ENCODE measurements around the gene OR52J3. TPM values are rescaled to one million over a fixed set of nuclear protein-coding genes. Genes with fewer than 3 reads are reported as not detected.

Gene OR52J3
- total and polyA plus RNA-seq, 4 donors: not detected

DNA sequence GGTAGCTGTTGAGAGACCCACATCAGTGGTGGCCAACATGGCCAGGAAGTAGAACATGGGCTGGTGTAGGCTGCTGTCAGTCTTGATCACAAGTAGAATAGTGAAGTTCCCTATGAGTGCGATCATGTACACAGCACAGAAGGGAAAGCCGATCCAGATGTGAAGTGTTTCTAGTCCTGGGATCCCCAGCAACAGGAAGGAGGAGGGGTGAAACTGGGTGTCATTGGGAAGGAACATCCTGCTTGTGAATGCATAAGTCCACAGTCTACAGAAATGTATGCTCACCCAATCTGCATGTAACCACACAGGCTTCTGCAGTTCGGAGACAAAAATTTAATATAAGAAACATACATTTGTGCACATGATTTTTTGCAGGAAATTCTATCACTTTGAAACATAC, 13.1 kb downstream of the OR52J3 start, which contains the start of gene OR52E2:
TSS of gene OR52E2 (minus strand) at position 237 of the 400 bp plus-strand sequence. CDS start at position 237, 0 bp downstream.
- no peaks in the 10 kb centered on the region for H3K9me3 ChIP-seq (ENCODE audit: control insufficient read depth in 4 of 4, low read length in 3 of 4)
- H3K9ac ChIP-seq (ENCODE audit: low read depth in 1 of 2, low read length in 2 of 2): no peak within 1 kb of the TSS
- DNase-seq (ENCODE audit: low spot score): no peak
- H3K36me3 ChIP-seq (ENCODE audit: control insufficient read depth in 4 of 4, insufficient read depth in 3 of 4, low read depth in 1 of 4, low read length in 3 of 4): no peaks in the 10 kb centered on the region
- TF ChIP-seq, protein P1, sequence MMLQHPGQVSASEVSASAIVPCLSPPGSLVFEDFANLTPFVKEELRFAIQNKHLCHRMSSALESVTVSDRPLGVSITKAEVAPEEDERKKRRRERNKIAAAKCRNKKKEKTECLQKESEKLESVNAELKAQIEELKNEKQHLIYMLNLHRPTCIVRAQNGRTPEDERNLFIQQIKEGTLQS (IDR thresholded peaks at IDR 0.05): no peak
- TF ChIP-seq RXRA (IDR thresholded peaks at IDR 0.05) (no peak), FOXA1 (IDR thresholded peaks at IDR 0.05) (no peak), SP1 (IDR thresholded peaks at IDR 0.05) (no peak), FOXA2 (IDR thresholded peaks at IDR 0.05) (no peak), TAF1 (conservative IDR thresholded peaks at IDR 0.05) (no peak), JUND (IDR thresholded peaks at IDR 0.05) (no peak), RAD21 (IDR thresholded peaks at IDR 0.05) (no peak), NR2F2 (IDR thresholded peaks at IDR 0.05) (no peak), GABPA (IDR thresholded peaks at IDR 0.05 in 1 of 2, conservative IDR thresholded peaks at IDR 0.05 in 1 of 2) (no peak), HNF4G (IDR thresholded peaks at IDR 0.05) (no peak), EGR1 (IDR thresholded peaks at IDR 0.05; ENCODE audit: low read depth in 2 of 2) (no peak), HNF4A (conservative IDR thresholded peaks at IDR 0.05) (no peak)
- TF ChIP-seq, protein P2, sequence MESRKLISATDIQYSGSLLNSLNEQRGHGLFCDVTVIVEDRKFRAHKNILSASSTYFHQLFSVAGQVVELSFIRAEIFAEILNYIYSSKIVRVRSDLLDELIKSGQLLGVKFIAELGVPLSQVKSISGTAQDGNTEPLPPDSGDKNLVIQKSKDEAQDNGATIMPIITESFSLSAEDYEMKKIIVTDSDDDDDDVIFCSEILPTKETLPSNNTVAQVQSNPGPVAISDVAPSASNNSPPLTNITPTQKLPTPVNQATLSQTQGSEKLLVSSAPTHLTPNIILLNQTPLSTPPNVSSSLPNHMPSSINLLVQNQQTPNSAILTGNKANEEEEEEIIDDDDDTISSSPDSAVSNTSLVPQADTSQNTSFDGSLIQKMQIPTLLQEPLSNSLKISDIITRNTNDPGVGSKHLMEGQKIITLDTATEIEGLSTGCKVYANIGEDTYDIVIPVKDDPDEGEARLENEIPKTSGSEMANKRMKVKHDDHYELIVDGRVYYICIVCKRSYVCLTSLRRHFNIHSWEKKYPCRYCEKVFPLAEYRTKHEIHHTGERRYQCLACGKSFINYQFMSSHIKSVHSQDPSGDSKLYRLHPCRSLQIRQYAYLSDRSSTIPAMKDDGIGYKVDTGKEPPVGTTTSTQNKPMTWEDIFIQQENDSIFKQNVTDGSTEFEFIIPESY (IDR thresholded peaks at IDR 0.05): no peak
- TF ChIP-seq, protein P3, sequence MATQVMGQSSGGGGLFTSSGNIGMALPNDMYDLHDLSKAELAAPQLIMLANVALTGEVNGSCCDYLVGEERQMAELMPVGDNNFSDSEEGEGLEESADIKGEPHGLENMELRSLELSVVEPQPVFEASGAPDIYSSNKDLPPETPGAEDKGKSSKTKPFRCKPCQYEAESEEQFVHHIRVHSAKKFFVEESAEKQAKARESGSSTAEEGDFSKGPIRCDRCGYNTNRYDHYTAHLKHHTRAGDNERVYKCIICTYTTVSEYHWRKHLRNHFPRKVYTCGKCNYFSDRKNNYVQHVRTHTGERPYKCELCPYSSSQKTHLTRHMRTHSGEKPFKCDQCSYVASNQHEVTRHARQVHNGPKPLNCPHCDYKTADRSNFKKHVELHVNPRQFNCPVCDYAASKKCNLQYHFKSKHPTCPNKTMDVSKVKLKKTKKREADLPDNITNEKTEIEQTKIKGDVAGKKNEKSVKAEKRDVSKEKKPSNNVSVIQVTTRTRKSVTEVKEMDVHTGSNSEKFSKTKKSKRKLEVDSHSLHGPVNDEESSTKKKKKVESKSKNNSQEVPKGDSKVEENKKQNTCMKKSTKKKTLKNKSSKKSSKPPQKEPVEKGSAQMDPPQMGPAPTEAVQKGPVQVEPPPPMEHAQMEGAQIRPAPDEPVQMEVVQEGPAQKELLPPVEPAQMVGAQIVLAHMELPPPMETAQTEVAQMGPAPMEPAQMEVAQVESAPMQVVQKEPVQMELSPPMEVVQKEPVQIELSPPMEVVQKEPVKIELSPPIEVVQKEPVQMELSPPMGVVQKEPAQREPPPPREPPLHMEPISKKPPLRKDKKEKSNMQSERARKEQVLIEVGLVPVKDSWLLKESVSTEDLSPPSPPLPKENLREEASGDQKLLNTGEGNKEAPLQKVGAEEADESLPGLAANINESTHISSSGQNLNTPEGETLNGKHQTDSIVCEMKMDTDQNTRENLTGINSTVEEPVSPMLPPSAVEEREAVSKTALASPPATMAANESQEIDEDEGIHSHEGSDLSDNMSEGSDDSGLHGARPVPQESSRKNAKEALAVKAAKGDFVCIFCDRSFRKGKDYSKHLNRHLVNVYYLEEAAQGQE (IDR thresholded peaks at IDR 0.05): no peak
- TF ChIP-seq, protein P4, sequence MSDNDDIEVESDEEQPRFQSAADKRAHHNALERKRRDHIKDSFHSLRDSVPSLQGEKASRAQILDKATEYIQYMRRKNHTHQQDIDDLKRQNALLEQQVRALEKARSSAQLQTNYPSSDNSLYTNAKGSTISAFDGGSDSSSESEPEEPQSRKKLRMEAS (IDR thresholded peaks at IDR 0.05): no peak
- TF ChIP-seq, protein P5, sequence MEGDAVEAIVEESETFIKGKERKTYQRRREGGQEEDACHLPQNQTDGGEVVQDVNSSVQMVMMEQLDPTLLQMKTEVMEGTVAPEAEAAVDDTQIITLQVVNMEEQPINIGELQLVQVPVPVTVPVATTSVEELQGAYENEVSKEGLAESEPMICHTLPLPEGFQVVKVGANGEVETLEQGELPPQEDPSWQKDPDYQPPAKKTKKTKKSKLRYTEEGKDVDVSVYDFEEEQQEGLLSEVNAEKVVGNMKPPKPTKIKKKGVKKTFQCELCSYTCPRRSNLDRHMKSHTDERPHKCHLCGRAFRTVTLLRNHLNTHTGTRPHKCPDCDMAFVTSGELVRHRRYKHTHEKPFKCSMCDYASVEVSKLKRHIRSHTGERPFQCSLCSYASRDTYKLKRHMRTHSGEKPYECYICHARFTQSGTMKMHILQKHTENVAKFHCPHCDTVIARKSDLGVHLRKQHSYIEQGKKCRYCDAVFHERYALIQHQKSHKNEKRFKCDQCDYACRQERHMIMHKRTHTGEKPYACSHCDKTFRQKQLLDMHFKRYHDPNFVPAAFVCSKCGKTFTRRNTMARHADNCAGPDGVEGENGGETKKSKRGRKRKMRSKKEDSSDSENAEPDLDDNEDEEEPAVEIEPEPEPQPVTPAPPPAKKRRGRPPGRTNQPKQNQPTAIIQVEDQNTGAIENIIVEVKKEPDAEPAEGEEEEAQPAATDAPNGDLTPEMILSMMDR (IDR thresholded peaks at IDR 0.05; ENCODE audit: low read depth, low read length, missing input control): no peak
- 83% methylated on average over 3 of the region's 3 CpGs for WGBS
- H3K27me3 ChIP-seq (ENCODE audit: control insufficient read depth in 4 of 4, insufficient read depth in 4 of 4, low read length in 3 of 4): no peaks in the 10 kb centered on the region
- H3K27ac ChIP-seq (ENCODE audit: low read depth in 1 of 2, low read length in 2 of 2): no peak within 1 kb of the TSS
- no peaks in the 10 kb centered on the region for H3K4me1 ChIP-seq (ENCODE audit: control insufficient read depth in 4 of 4, insufficient read depth in 4 of 4, low read length in 3 of 4)
- no peak within 1 kb of the TSS for H3K4me3 ChIP-seq (ENCODE audit: low read depth in 1 of 3, low read length in 3 of 3)
